ENCODE measurements around the gene FN1. TPM values are rescaled to one million over a fixed set of nuclear protein-coding genes. Genes with fewer than 3 reads are reported as not detected.

Gene FN1
- total RNA-seq, 6 donors from 2014 or later, result 310 to 1,686 (median 1,133) TPM

GRCh38 chr2:215432759-215433594 lies 2.9 kb downstream of the FN1 start:
- Histone ChIP-seq H3K9me3 (no peaks in the 10 kb centered on the region), H3K4me3 (peak overlapping the region in 2 of 4 donors; percentile 6 to 55), H3K4me1 (peaks cover 0 to 30% (median 12%) of the 10 kb centered on the region in 4 donors), H3K27me3 (peaks cover 0 to 7% (median 0%) of the 10 kb centered on the region in 4 donors), H3K27ac (peak overlapping the region; percentile 34 to 69 (median 58)), H3K36me3 (peaks cover 0 to 4% (median 0%) of the 10 kb centered on the region in 4 donors)
- ATAC-seq (ENCODE audit: low FRiP score in 2 of 2), result no peak
- TF ChIP-seq POLR2AphosphoS5 (IDR thresholded peaks at IDR 0.05), result no peak
- no peak for TF ChIP-seq EP300 (IDR thresholded peaks at IDR 0.05)
- TF ChIP-seq POLR2A (IDR thresholded peaks at IDR 0.05), result no peak
- no peak for TF ChIP-seq CTCF (IDR thresholded peaks at IDR 0.05)
- 75 to 90% methylated on average over 8 of the region's 8 CpGs for WGBS, 2 donors
- DNase-seq, result no peak

DNA sequence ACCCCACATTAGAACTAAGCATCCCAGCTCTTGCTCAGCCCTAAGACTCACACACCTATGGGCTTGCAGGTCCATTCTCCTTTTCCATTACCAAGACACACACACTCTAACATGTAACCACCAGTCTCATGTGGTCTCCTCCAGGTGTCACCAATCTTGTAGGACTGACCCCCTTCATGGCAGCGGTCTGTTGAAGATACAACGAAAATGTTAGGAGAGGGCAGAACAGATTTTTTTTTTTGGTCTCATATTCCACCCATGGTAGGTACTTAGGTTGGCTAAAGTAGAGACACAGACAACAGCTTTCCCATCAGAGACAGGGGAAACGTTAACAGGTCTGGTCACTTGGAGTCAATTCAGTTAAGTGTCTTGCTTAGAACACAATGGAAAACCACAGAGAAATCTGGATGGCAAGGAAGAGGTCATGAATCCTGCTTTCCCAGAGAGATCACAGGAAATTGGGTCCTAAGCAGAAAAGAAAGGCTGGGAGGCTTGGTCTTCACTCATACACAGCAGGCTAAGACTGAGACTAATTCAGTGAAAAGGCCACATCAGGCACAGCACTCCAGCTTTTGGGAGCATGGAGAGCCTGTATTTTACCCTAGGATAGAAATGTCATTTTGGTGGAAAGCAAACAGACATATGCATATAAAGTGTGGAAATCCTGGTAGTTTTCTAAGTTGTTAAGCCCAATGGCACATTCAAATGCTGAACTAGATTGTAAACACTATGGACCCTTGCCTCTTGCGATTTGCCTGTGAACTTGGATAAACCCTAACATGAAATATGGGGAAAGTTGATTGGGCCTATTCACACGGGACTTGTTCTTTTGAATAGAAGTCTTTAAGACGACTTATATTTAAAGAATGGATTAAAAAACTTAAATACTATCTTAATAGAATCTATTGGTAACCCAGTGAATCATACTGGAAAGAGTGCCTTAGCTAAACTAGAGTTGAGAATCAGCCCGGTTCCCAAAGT lies 3.8 kb downstream of the FN1 start:
- peaks cover 0 to 10% (median 0%) of the 10 kb centered on the region in 4 donors for H3K36me3 ChIP-seq

DNA sequence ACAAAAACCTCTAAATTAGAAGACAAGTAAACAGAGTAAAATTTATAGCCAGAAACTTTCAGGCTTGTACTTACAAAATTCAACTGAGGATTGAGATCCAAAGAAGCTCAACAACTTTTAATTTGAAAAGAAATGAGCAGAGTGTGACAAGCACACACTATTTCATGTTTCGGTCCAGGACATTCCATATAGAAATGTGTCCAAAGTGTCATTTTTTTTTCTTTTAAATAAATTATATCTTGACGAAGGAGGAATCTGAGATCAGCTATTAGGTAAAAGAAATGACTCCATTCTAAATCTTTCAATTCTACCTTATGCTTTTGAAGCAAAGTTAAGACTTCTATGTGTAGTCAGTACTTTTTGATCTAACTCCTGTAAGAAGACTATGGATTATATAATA lies 4.6 kb downstream of the FN1 start:
- Histone ChIP-seq H3K4me1 (peaks cover 0 to 21% (median 7%) of the 10 kb centered on the region in 4 donors), H3K27me3 (peaks cover 0 to 7% (median 0%) of the 10 kb centered on the region in 4 donors), H3K9me3 (no peaks in the 10 kb centered on the region), H3K27ac (peak overlapping the region in 1 of 4 donors; percentile 30), H3K36me3 (peaks cover 0 to 12% (median 0%) of the 10 kb centered on the region in 4 donors), H3K4me3 (peak overlapping the region in 1 of 4 donors; percentile 55)
- WGBS, 2 donors, result 36 to 38% methylated on average over 2 of the region's 2 CpGs
- DNase-seq (no peak), ATAC-seq (ENCODE audit: low FRiP score in 2 of 2) (no peak)
- TF ChIP-seq POLR2A (IDR thresholded peaks at IDR 0.05), result no peak
- TF ChIP-seq CTCF (IDR thresholded peaks at IDR 0.05), result no peak
- no peak for TF ChIP-seq EP300 (IDR thresholded peaks at IDR 0.05)
- TF ChIP-seq POLR2AphosphoS5 (IDR thresholded peaks at IDR 0.05), result no peak

More for the DNA sequence above, 3.8 kb downstream of the FN1 start:
- DNase-seq (no peak), ATAC-seq (ENCODE audit: low FRiP score in 2 of 2) (no peak)
- TF ChIP-seq EP300 (IDR thresholded peaks at IDR 0.05), result no peak
- TF ChIP-seq POLR2A (IDR thresholded peaks at IDR 0.05), result no peak
- TF ChIP-seq POLR2AphosphoS5 (IDR thresholded peaks at IDR 0.05), result no peak
- TF ChIP-seq CTCF (IDR thresholded peaks at IDR 0.05), result no peak
- Histone ChIP-seq H3K9me3 (no peaks in the 10 kb centered on the region), H3K4me3 (peak overlapping the region in 1 of 4 donors; percentile 55), H3K27me3 (peaks cover 0 to 7% (median 0%) of the 10 kb centered on the region in 4 donors), H3K4me1 (peaks cover 0 to 28% (median 12%) of the 10 kb centered on the region in 4 donors), H3K27ac (peak overlapping the region in 2 of 4 donors; percentile 30 to 54)
- 82 to 86% methylated on average over 7 of the region's 7 CpGs for WGBS, 2 donors

GRCh38 chr2:215430528-215431187 lies 5.2 kb downstream of the FN1 start:
- Histone ChIP-seq H3K4me3 (no peak overlapping the region), H3K27me3 (peaks cover 0 to 5% (median 0%) of the 10 kb centered on the region in 4 donors), H3K27ac (peak overlapping the region in 1 of 4 donors; percentile 30), H3K9me3 (no peaks in the 10 kb centered on the region), H3K36me3 (peaks cover 0 to 12% (median 0%) of the 10 kb centered on the region in 4 donors), H3K4me1 (peaks cover 0 to 16% (median 6%) of the 10 kb centered on the region in 4 donors)
- ATAC-seq (ENCODE audit: low FRiP score in 2 of 2) (peak in 1 of 2 donors; percentile 28), DNase-seq (peak in 1 of 2 donors; percentile 34)
- 65 to 67% methylated on average over 6 of the region's 6 CpGs for whole genome bisulfite sequencing, 2 donors
- TF ChIP-seq POLR2A (IDR thresholded peaks at IDR 0.05), result no peak
- TF ChIP-seq EP300 (IDR thresholded peaks at IDR 0.05), result no peak
- TF ChIP-seq POLR2AphosphoS5 (IDR thresholded peaks at IDR 0.05), result no peak
- TF ChIP-seq CTCF (IDR thresholded peaks at IDR 0.05), result no peak
